Skin epidermis (tissue), 12 donors: Measurements from ENCODE around the gene WDR11.
"Not testable (repeated sequence)": the region's sequence is repeated elsewhere in the genome, so short reads cannot be mapped to it uniquely, and the experiment has no call there.

Experiments used
- H3K27ac ChIP-seq, 21 experiments: fragments of 200-600 bp; sonication (generic) in 11 of 21; one replicate each; pipeline ENCODE4 v1.5.0; 2020; ENCODE audit warnings: mild to moderate bottlenecking in 3 of 21, inconsistent platforms in 2 of 21, moderate library complexity in 2 of 21
- H3K4me3 ChIP-seq, 7 experiments: fragments of 200-600 bp; sonication (generic) in 2 of 7; one replicate each; pipeline ENCODE4 v1.5.0; 2020; ENCODE audit warnings: inconsistent platforms in 2 of 7, mild to moderate bottlenecking in 2 of 7, moderate library complexity in 1 of 7

WDR11 gene

GRCh38 chr10:120841522-120842189 lies 9.5 kb upstream of the WDR11 start:
- no peak overlapping the region for H3K27ac ChIP-seq
- no peak overlapping the region for H3K4me3 ChIP-seq

- no peak overlapping the region for H3K27ac ChIP-seq
- H3K4me3 ChIP-seq = no peak overlapping the region
Observed at GRCh38 chr10:120854388-120854787, 3.2 kb downstream of the WDR11 start.

- Histone ChIP-seq H3K4me3 (no peak overlapping the region), H3K27ac (no peak overlapping the region)
Observed at GRCh38 chr10:120861178-120861855, 10.2 kb downstream of the WDR11 start.

DNA sequence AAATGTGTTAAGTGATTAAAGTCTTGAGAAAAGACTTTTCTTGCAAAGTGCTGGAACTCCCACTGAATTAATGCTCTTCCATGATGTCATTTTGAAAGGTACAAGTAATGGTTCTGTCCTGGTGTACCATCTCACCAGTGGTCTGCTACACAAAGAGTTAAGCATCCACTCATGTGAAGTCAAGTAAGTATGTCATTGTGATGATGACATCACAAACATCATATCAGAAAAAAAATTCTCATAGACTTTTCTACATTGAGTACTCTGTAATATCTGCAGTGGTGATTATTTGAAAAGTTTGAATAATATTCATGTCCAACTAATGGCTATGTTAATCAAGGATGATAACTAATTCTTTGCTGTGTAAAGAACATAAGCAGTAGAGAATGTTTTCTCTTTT lies 22.6 kb downstream of the WDR11 start:
- no peak overlapping the region for H3K27ac ChIP-seq
- H3K4me3 ChIP-seq = no peak overlapping the region

DNA sequence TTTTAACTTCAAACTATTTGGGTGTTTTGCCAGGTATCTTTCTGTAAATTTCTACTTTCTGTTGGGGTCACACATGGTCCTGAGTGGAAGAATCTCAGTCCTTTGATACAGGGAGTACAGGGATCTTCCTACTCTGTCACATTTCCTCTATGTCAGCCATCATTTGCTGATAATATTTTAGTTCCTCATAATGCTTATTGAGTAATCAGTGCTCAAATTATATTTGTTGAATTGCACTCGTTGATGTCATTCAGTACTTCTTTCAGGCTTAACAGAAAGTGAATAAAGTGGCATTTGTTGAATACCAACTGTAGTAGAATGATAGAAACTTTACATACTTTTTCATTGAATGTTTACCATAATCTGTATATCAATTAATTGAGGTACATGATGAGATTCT lies 31.9 kb downstream of the WDR11 start:
- Histone ChIP-seq H3K4me3 (no peak overlapping the region), H3K27ac (no peak overlapping the region)

GRCh38 chr10:120887482-120887881 lies 36.3 kb downstream of the WDR11 start:
- no peak overlapping the region for H3K27ac ChIP-seq
- no peak overlapping the region for H3K4me3 ChIP-seq

DNA sequence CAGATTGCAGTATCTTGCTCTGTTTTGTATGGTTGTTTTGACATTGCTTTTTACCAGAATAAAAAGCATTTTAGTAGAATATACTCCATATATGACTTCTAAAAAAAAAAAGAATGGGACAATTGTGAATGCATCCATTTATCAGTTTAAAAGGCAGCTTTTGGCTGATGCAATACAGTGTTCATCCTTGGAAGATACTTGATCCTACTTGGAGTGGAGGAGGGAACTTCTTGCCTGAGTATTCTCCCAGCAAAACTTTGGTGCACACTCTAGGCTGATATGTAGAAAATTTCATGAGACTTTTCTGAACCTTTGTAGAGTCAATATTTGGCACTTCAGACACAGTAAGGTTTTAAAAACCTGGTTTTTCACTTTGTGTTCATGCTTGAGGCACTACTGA lies 40.2 kb downstream of the WDR11 start:
- no peak overlapping the region for H3K27ac ChIP-seq
- H3K4me3 ChIP-seq = no peak overlapping the region

GRCh38 chr10:120894556-120894955 lies 43.4 kb downstream of the WDR11 start:
- H3K4me3 ChIP-seq = no peak overlapping the region
- H3K27ac ChIP-seq = no peak overlapping the region

GRCh38 chr10:120897343-120897742 lies 46.2 kb downstream of the WDR11 start:
- Histone ChIP-seq H3K27ac (no peak overlapping the region), H3K4me3 (no peak overlapping the region)

- H3K4me3 ChIP-seq = no peak overlapping the region
- H3K27ac ChIP-seq = no peak overlapping the region
Observed at GRCh38 chr10:120905268-120905667, 54.1 kb downstream of the WDR11 start.

DNA sequence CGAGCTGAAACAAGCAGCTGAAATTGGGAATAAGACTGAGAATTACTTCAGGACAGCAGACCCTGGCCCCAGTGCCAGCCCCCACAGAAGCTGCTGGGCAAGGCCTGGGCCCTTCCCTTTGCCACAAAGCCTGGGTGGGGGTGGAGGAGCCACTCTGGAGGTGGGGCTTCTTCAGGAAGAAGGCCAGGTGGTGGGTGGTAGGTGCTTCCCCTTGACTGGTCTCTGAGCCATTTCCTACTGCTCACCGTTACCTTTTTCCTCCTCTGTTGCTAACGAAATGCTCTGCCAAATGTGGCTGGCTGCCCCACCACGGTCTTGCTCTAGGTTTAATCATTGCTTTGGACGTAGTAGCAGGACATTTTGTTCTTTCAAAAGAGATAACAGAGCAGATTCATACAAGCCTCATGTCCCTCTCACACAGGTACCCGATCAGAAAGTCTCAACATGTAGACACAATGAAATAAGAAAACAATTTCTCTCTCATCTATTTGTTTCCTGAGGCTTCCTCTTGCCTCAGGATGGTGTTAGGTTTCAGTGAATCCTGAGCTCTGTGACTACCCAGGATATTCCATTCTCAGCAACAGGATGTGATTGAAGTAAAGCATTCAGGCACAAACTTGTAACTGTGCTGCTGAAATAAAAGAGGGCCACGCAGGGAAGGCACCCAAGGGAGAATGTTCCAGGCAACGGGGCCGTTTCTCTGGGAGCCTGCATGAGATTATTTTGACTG lies 66.5 kb downstream of the WDR11 start:
- Histone ChIP-seq H3K4me3 (no peak overlapping the region), H3K27ac (peak overlapping the region in 1 of 21 experiments; percentile 45)

DNA sequence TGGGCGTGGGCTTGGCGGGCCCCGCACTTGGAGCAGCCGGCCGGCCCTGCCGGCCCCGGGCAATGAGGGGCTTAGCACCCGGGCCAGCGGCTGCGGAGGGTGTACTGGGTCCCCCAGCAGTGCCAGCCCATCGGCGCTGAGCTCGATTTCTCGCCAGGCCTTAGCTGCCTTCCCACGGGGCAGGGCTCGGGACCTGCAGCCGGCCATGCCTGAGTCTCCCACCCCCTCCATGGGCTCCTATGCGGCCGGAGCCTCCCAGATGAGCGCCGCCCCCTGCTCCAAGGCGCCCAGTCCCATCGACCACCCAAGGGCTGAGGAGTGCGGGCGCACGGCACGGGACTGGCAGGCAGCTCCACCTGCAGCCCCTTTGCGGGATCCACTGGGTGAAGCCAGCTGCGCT lies 72.7 kb downstream of the WDR11 start:
- H3K27ac ChIP-seq, H3K4me3 ChIP-seq: not testable (repeated sequence)

- Histone ChIP-seq H3K4me3 (no peak overlapping the region), H3K27ac (no peak overlapping the region)
Observed at GRCh38 chr10:120926611-120927010, 75.4 kb downstream of the WDR11 start.

DNA sequence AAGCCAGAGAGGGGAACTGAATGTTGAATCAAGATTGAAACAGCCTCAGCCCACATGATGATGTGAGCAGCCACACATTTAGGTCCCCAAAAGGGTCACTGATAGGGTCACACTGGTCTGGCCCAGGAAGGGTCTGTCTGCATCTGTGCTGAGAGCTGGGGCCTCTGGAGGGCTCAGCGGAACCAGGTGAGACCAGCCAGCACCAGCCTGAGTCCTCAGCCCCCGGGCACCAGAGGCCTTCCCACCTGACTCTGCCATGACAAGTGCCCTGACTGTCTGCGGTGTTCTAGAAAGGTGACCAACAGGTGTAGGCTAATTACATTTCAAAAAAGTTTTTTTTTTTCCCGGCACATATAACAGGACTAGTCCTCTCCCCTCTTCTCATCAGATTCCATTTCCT lies 76.2 kb downstream of the WDR11 start:
- no peak overlapping the region for H3K4me3 ChIP-seq
- H3K27ac ChIP-seq = no peak overlapping the region

- Histone ChIP-seq H3K27ac (no peak overlapping the region), H3K4me3 (no peak overlapping the region)
Observed at GRCh38 chr10:120929166-120929565, 78.0 kb downstream of the WDR11 start.

DNA sequence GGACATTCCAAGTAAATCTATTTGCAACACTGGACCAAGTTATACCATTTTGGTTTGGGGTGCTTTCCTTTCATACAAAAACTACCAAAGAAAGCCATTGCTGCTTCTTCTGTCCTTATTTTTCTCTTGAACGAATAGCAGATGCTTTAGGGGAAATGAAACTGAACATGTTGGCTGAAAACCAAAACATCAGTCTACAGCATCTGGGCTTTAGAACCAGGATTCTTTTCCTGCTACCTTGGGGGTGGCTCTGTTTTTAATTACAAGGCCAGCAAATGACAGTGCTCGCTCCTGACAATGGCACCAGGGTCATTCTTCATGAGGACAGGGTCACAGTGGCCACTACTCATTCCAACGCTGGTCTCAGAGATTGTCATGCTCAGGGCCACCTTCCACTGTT lies 80.3 kb downstream of the WDR11 start:
- H3K27ac ChIP-seq = no peak overlapping the region
- H3K4me3 ChIP-seq = no peak overlapping the region

DNA sequence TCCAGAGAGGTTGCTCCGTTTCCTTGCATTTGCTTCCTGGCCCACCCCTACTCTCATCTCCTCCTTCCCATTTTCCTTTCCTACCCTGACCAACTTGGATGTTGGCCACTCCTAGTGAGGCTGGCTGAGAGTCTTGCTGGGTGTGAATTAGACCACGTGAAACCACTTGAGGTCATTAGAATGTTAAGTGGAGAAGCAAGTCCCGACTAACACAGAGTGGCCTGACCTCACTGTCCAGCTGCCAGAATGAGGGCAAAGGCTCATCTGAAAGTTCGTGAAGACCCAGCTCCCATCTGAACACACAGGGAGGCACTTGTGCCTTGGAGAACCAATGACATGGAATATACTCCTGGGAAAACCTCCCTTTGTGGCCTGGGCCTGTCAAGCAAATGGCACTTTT lies 80.8 kb downstream of the WDR11 start:
- Histone ChIP-seq H3K4me3 (no peak overlapping the region), H3K27ac (no peak overlapping the region)

GRCh38 chr10:120938822-120939221 lies 87.7 kb downstream of the WDR11 start:
- Histone ChIP-seq H3K4me3 (no peak overlapping the region), H3K27ac (no peak overlapping the region)

DNA sequence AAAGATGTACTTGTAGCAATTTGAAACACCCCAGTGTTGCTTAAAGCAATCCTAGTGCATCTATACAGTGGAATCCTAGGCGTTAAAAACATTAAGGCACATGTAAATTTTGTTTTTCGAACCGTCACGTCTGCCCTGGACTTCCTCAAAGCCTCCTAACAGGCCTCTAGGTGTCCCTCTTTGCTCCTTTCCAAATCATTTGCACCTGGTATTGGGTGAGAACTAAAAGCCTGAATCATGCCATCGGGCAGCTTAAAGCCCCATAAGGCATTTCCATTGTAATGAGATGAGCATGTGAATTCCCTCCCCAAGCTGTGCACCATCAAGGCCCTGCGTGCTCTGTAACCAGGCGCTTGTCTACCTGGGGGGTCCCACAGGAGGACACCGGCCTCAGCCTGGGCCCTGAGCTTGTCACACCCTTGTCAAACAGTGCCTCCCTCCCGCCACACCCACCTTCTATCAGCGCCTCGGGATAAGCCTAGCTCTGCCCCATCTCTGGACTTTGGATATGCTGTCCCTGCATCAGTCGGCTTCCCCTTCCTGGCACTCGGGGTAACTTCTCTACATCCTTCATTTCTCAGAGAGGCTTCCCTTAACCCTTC lies 89.2 kb downstream of the WDR11 start:
- no peak overlapping the region for H3K4me3 ChIP-seq

GRCh38 chr10:120941501-120941900 lies 90.3 kb downstream of the WDR11 start:
- Histone ChIP-seq H3K4me3 (no peak overlapping the region), H3K27ac (no peak overlapping the region)

More for the DNA sequence above, 89.2 kb downstream of the WDR11 start:
- no peak overlapping the region for H3K27ac ChIP-seq
